SU-DHL-6 (cell line): Measurements from ENCODE around the gene CNGA3.

Experiments used
- EZH2phosphoT487 ChIP-seq: fragments of 200-600 bp; sonication (generic), shearing (Covaris generic); conservative IDR thresholded peaks from 2 replicates; pipeline ENCODE4 v1.6.1; 2018; ENCODE audit warnings: mild to moderate bottlenecking, antibody characterized with exemption, low read length, moderate library complexity, mixed read lengths
- TF ChIP-seq, protein P1 (sequence below): fragments of 200-600 bp; sonication (generic); IDR thresholded peaks from one replicate; pipeline ENCODE4 v1.5.1; 2017; ENCODE audit warnings: antibody characterized with exemption, mild to moderate bottlenecking, low read length, moderate library complexity; ENCODE audit not compliant: insufficient read depth, poor library complexity, severe bottlenecking

DNA sequence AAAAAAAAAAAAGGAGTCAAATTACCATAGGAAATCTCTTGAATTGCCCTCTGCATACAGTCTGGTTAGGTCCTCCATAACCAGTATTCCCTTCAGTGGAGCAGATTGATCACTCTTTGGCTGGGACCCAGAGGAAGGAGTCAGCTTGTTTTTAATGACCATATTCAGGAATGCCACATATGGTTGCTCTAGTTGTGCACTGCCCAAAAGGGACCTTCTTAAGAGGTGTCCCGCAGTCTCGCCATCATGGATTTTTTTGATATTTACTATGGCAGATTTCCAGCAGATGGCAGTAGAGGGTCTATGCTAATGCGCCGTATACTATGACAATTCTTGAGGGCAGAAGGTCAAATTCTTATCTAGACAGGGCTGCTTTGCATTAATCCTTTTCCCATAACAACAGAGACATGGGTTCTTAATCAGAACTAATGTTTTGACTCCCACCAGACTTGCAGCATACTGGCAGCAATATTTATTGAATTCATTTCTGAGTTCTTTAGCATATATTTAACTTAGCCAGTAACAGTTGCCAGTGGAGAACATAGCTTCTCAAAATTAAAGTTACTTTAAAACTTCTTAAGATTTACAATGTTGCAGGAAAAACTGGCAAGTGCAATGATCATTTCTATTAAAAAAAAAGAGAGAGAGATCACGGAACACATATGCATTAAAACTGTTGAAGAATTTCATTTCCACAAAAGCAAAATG is 66.6 kb downstream of the CNGA3 start:
- TF ChIP-seq, protein P1, sequence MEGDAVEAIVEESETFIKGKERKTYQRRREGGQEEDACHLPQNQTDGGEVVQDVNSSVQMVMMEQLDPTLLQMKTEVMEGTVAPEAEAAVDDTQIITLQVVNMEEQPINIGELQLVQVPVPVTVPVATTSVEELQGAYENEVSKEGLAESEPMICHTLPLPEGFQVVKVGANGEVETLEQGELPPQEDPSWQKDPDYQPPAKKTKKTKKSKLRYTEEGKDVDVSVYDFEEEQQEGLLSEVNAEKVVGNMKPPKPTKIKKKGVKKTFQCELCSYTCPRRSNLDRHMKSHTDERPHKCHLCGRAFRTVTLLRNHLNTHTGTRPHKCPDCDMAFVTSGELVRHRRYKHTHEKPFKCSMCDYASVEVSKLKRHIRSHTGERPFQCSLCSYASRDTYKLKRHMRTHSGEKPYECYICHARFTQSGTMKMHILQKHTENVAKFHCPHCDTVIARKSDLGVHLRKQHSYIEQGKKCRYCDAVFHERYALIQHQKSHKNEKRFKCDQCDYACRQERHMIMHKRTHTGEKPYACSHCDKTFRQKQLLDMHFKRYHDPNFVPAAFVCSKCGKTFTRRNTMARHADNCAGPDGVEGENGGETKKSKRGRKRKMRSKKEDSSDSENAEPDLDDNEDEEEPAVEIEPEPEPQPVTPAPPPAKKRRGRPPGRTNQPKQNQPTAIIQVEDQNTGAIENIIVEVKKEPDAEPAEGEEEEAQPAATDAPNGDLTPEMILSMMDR: peak; percentile 55
- no peak for TF ChIP-seq EZH2phosphoT487
